Right lobe of liver (tissue), 6 donors: ENCODE measurements around the gene SLC35A4. TPM values are rescaled to one million over a fixed set of nuclear protein-coding genes. Genes with fewer than 3 reads are reported as not detected.

Source experiments
- ATAC-seq, 4 donors: fragments of 200-7000 bp; cut with Tn5 transposase; one replicate each; pipeline ENCODE4 v1.9.1; 2020; ENCODE audit warnings: mild to moderate bottlenecking in 4 of 4, moderate library complexity in 4 of 4
- DNase-seq, 3 donors: peaks; one replicate each; pipeline ENCODE4 v3.0.0-alpha.2; 2020
- H3K27ac ChIP-seq, 3 donors: fragments of 200-600 bp; one replicate each; pipeline ENCODE4 v1.8.0; 2022
- H3K27me3 ChIP-seq, 2 donors: fragments of 200-600 bp; one replicate each; pipeline ENCODE4 v1.8.0; 2022
- H3K36me3 ChIP-seq, 4 donors: fragments of 200-600 bp; sonication (generic) in 1 of 4; one replicate each; pipeline versions ENCODE4 v1.5.1 to v1.8.0; 2017 to 2022; ENCODE audit warnings: control low read depth in 1 of 4
- H3K4me1 ChIP-seq, 4 donors: fragments of 200-600 bp; sonication (generic) in 1 of 4; one replicate each; pipeline versions ENCODE4 v1.5.1 to v1.8.0; 2017 to 2022; ENCODE audit warnings: control low read depth in 1 of 4
- H3K4me3 ChIP-seq, 3 donors: fragments of 200-600 bp; one replicate each; pipeline ENCODE4 v1.8.0; 2022
- H3K9me3 ChIP-seq, 4 donors: fragments of 200-600 bp; sonication (generic) in 1 of 4; one replicate each; pipeline versions ENCODE4 v1.5.1 to v1.8.0; 2017 to 2022; ENCODE audit warnings: control low read depth in 1 of 4
- CTCF ChIP-seq, 4 donors: fragments of 200-600 bp in 3 of 4; fragments of 450-650 bp in 1 of 4; IDR thresholded peaks; one replicate each; pipeline versions ENCODE4 v1.5.1 to v1.8.0; 2016 to 2022; ENCODE audit warnings: antibody characterized with exemption in 4 of 4, mild to moderate bottlenecking in 2 of 4
- POLR2A ChIP-seq: fragments of 450-650 bp; IDR thresholded peaks from one replicate; pipeline ENCODE4 v1.6.1; 2017; ENCODE audit warnings: antibody characterized with exemption, mild to moderate bottlenecking
- WGBS: methylation state at CpG from one replicate; pipeline ENCODE4 v1.1.6; 2018; ENCODE audit warnings: low coverage, low lambda C conversion rate; ENCODE audit not compliant: insufficient coverage; ENCODE audit errors: missing lambda C conversion rate; 5-methylcytosine and 5-hydroxymethylcytosine counted together
- intact Hi-C, 2 donors: fragments of 100-400 bp; cut with DNase I; formaldehyde crosslinking; loops; one replicate each; pipeline versions ENCODE4 v1.11.2 to v1.14.1; 2022
- total RNA-seq, 6 experiments: library from RNA; depleted of rRNA in 2 of 6; stranded (reverse); fragments of >200 nt in 2 of 6; fragmentation: NEBNext Ultra II Directional in 3 of 6; extraction: Animal tissue kit (Norgen Biotek cat#: 25700) in 3 of 6; gene quantifications; one replicate each; pipeline versions ENCODE4 v1.1.0 to v1.2.4, GENCODE V29; 2016 to 2023
- donor health status: DM: no; HTN: yes; CAD: no.
- donor health status: DM: no; HTN: no; CAD: no.
- donor health status: DM: no; HTN: no; CAD: no.
- donor health status: DM: no; HTN: yes; CAD: no.
- donor health status: DM: no; HTN: yes; CAD: no.

The SLC35A4 gene
- total RNA-seq, 6 experiments from 2014 or later, result 28.1 to 38.5 (median 30.2) TPM

- 93% methylated on average over 3 of the region's 4 CpGs for WGBS
- Histone ChIP-seq H3K27me3 (no peaks in the 10 kb centered on the region), H3K4me1 (peaks cover 0 to 56% (median 27%) of the 10 kb centered on the region in 4 donors), H3K9me3 (no peaks in the 10 kb centered on the region), H3K4me3 (peak overlapping the region; percentile 74 to 87 (median 76)), H3K36me3 (peaks cover 0 to 15% (median 7%) of the 10 kb centered on the region in 4 donors), H3K27ac (peak overlapping the region in 2 of 3 donors; percentile 84 to 94)
- no peak for ATAC-seq
- intact Hi-C loops, result loop anchor here (10.0 kb wide), 1 partner anchor 69 kb away; the partner anchor contains the start of genes CD14 (in 2 of the 2) and TMCO6 (in 2 of the 2)
- TF ChIP-seq POLR2A (no peak), CTCF (IDR thresholded peaks at IDR 0.05) (no peak)
- DNase-seq, result no peak
Observed at GRCh38 chr5:140565780-140566095, 1.1 kb downstream of the SLC35A4 start.

- DNase-seq, result no peak
- ATAC-seq, result no peak
- Histone ChIP-seq H3K27ac (no peak overlapping the region), H3K4me1 (peaks cover 0 to 57% (median 28%) of the 10 kb centered on the region in 4 donors), H3K4me3 (no peak overlapping the region), H3K27me3 (no peaks in the 10 kb centered on the region), H3K36me3 (peaks cover 0 to 15% (median 7%) of the 10 kb centered on the region in 4 donors), H3K9me3 (no peaks in the 10 kb centered on the region)
- intact Hi-C loops, result loop anchor here (10.0 kb wide), 1 partner anchor 68 kb away; the partner anchor contains the start of genes CD14 (in 2 of the 2) and TMCO6 (in 2 of the 2)
- no peak for TF ChIP-seq CTCF (IDR thresholded peaks at IDR 0.05)
- TF ChIP-seq POLR2A, result no peak
- 100% methylated on average over 1 of the region's 5 CpGs for WGBS
Observed at GRCh38 chr5:140566665-140567064, 2.0 kb downstream of the SLC35A4 start.

GRCh38 chr5:140567136-140567818 is 2.6 kb downstream of the SLC35A4 start:
- H3K27ac ChIP-seq, result no peak overlapping the region
- 84% methylated on average over 8 of the region's 22 CpGs for WGBS

GRCh38 chr5:140567871-140568270 is 3.2 kb downstream of the SLC35A4 start:
- ATAC-seq, result no peak
- peaks cover 0 to 56% (median 22%) of the 10 kb centered on the region in 4 donors for H3K4me1 ChIP-seq
- peaks cover 0 to 15% (median 7%) of the 10 kb centered on the region in 4 donors for H3K36me3 ChIP-seq
- intact Hi-C loops, result loop anchor here (10.0 kb wide), 1 partner anchor 67 kb away; the partner anchor contains the start of genes CD14 (in 2 of the 2) and TMCO6 (in 2 of the 2)
- 91% methylated on average over 6 of the region's 13 CpGs for WGBS
- TF ChIP-seq POLR2A, result no peak
- TF ChIP-seq CTCF (IDR thresholded peaks at IDR 0.05), result no peak
- H3K27ac ChIP-seq, result no peak overlapping the region
- H3K27me3 ChIP-seq, result no peaks in the 10 kb centered on the region
- H3K9me3 ChIP-seq, result no peaks in the 10 kb centered on the region
- H3K4me3 ChIP-seq, result no peak overlapping the region
- peak in 1 of 3 donors; percentile 40 for DNase-seq

More at GRCh38 chr5:140567136-140567818, 2.6 kb downstream of the SLC35A4 start:
- no peak for ATAC-seq
- peaks cover 0 to 56% (median 25%) of the 10 kb centered on the region in 4 donors for H3K4me1 ChIP-seq
- no peak overlapping the region for H3K4me3 ChIP-seq
- intact Hi-C loops, result loop anchor here (10.0 kb wide), 1 partner anchor 68 kb away; the partner anchor contains the start of genes CD14 (in 2 of the 2) and TMCO6 (in 2 of the 2)
- no peaks in the 10 kb centered on the region for H3K9me3 ChIP-seq
- peak in 1 of 3 donors; percentile 55 for DNase-seq
- TF ChIP-seq POLR2A, result no peak
- no peak for TF ChIP-seq CTCF (IDR thresholded peaks at IDR 0.05)
- H3K27me3 ChIP-seq, result no peaks in the 10 kb centered on the region
- peaks cover 0 to 15% (median 7%) of the 10 kb centered on the region in 4 donors for H3K36me3 ChIP-seq
